NCI-H2171 treated with DMSO at 0.1 percent for 48 hours (cell line): ENCODE measurements around the gene KRABD2.
"Not testable (repeated sequence)": the region's sequence is repeated elsewhere in the genome, so short reads cannot be mapped to it uniquely, and the experiment has no call there.

Experiments
- DNase-seq: peaks from one replicate; lab custom pipeline; 2025; lab: John Stamatoyannopoulos, UW

KRABD2 gene

DNA sequence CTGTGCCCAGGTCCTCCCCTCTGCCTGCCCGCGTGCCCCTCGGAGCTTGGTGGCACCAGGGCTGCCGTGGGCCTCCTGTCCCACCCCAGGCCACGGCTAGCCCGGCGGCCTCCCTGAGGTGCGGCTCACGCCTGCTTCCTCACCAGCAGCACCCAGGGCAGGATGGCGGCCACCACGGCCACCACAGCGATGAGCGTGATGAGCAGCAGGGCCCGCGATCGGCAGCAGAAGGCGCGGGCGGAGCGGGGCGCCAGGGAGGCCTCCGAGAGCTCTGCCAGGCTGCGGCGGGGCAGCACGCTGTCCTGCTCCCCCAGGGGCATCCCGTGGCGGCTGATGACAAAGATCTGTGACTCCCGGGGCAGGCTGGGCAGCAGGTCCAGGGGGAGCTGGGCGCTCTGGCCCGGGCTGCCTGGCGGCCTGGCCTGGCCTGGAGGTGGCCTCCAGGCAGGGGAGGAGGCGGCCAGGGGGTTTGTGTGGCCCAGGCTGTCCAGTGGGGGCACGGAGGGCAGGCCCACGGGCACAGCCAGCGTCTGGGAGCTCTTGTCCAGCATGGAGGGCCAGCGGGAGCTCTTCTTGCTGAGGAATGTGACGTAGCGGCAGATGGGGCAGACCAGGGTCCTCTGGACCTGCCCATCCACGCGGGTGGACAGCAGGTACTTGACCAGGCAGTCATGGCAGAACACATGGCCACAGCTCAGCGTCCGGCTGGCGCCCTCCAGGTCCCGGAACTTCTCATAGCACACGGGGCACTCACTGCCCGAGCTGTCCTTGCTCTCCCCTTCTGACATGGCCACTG lies 16.4 kb upstream of the KRABD2 start:
- DNase-seq, result no peak

DNA sequence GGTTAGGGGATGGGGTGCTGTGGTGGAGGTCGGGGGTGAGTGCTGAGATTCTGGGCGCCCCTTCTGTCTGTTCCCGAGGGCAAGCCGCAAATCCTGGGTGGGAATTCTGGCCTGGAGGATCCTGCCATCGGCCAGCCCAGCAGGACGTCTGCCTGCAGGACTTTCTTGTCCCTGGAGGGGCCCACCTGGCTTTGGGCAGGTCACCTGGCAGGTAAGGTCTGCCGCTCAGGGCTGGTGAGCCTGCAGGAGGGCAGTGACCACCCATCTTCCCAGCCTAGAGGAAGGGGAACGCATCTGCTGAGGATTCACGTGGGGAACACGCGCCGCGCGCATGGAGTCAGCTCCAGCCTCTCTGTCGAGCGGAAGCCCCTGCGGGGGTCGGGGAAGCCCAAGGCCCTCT lies 15.8 kb upstream of the KRABD2 start:
- DNase-seq, result no peak

DNA sequence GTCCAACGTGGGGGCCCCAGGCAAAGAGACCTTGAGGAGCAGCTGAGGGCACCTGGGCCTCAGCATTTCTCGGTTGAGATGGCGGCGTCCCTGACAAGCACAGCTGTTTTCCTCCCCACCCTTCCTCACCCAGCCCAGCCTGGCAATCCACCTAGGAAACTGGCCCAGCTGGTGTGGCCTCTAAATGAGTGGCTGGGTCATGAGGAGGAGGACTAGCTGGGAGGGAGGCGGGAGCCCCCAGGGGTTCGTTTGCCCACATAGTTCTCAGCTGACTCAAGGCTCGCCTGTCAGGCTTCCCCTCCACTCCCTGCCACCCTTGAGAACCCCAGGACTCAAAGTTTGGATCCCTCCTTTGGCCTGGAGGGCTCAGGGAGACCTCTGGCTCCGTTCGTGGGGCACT lies 15.2 kb upstream of the KRABD2 start:
- DNase-seq, result no peak

DNA sequence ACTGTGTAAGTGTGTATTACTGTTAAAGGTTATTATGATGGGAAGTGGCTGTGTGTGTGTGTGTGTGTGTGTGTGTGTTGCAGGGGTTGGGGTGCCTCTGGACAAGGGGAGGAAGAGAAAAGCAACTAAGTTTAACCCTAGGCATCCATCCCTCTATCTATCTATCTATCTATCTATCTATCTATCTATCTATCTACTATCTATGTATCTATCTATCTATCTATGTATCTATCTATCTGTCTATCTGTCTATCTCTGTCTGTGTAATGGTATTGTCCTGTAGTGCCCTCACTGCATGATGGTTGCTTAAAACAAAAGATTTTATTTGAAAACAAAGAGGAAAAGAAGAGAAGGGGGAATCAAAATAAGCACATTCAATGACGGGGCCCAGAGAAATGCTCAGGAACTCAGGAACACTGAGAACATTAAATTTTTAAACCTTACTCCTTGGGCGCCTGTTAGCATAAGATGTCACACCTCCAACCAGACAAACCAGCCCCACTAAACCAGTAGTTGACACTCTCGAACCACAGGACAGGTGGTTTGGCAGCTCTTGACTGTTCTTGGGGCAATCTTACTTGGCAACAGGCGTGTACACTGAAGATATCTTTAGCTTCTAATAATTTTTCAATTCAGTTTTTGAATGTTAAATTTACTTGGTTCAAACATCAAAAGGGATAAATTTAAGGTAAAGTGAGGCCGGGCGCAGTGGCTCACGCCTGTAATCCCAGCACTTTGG lies 11.6 kb upstream of the KRABD2 start:
- no peak for DNase-seq

DNA sequence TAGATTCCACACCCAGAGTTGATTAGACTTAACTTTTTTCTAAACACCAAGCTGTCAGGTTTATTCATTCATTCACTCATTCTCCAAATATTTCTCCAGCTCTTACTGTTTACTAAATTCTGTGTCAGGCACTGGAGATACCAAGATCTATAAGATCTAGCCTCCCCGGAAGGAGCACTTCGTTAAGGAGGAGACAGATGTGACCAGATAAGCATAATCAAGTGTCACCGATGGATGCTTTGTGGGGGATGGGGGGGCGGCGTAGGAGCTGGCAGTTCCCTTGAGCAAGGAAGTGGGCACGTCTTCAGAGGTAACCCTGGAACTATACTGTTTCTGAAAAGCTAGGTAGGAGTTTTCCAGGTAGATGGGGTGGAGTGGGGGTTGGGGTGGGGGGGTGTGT lies 10.3 kb upstream of the KRABD2 start:
- no peak for DNase-seq

DNA sequence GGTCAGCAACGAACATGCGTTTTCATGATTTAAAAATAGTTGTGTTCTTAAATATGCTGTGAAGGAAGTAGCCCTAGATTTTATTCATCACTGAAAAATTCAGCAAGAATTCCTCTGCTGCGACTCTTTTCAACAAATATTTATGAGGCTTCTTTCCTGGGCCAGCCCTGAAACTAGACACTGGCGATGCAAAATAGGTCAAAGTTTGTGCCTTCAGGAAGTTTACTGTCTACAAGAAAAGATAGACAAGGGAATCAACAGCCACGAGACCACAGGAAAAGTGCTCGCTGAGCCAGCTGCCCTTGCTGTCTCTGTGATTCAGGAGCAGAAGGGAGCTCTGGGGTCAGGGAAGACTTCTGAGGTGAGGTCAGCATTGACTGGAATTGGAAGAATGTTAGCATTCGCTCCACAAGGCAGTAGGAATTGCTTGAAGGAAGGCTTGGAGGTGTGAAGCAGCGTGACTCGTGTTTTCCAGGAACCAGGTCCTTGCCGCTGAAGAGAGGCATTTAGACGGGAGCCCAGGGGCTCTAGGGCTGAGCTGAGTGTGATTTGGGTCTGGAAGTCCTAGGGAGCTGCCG lies 8.4 kb upstream of the KRABD2 start:
- no peak for DNase-seq

DNA sequence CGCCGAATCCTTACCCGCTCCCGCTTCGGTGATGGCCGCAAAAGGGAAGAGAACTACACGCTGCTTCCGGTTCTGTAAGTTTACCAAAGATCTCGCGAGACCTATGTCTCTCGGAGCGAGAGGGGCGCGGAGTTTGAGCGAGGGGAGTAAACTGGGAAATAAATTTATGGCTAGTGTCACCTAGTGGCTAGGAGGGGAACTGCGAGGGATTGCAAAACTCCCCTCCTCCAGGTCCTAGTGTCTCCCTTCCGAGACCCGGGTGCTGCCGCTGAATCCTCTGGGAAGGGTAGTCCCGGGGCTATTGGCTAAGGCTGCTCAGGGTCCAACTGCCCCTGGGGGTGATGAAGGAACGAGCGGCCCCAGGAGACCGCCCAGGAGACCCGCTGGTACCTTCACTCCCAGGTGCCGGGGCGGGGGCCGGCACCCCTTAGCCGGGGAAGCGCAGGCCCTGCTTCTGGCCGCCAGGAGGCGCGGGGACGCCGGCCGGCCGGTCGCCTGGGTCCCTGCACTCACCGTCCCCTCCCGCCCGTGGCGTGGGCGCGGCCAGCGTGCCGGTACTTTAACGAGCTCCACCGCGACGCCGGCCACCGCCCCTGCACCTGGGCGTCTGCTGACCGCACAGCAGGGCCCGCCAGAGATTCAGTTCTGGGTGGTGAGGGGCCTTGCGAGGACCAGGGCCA lies 6.8 kb upstream of the KRABD2 start, which contains the start of gene RPL26:
RPL26 (minus strand) TSS at position 51 of the 680 bp plus-strand sequence. CDS start 883 bp downstream, outside the sequence.
- peak; percentile 99 for DNase-seq

DNA sequence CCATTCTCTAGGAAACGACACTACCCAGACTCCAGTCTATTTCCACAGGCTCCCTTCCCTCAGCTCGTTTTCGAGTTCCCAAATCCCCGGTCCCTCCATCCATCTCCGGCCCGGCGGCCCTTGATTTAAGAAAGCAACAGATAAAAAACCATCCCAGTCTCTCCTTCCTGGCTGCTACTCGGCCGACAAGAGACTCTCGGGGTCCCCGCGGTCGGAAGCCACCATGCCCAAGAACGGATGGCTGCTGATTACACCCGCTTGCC lies 6.3 kb upstream of the KRABD2 start:
- DNase-seq, result no peak

DNA sequence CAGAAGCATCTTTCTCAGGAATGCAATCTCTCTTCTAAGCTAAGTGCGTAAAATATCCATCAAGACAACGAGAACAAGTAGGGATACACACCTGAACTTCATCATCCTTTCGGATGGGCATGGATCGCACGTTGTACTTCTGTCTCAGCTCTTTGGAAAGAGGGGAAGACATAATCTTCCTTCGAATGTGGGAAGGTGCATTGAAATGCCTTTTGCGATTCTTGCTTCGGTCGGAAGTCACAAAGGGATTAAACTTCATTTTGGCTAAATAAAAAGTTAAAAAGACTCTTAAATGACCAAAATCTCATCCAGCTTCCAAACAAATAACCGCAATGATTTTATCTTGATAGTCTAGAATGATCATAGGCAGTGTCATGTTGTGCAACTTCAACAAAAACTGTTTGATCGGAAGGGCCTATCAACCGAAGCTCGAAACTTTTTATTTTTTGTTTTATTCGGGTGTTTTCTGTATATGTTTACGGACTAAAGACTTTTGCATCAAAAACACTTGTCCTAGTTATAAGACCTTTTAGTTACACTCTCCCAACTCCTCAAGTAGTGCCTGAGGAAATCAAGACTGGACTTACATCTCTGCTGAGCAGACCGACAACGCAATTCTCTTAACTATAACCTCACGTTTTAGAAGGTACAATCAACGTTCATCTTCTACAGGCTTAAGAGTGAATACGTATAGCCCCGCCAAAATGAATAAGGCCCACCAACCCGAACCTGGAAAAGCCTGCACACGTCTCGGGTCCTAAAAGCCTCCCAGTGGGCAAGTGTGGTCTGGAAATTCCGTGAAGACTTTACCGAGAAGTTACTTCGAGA lies 5.8 kb upstream of the KRABD2 start:
- DNase-seq, result no peak

DNA sequence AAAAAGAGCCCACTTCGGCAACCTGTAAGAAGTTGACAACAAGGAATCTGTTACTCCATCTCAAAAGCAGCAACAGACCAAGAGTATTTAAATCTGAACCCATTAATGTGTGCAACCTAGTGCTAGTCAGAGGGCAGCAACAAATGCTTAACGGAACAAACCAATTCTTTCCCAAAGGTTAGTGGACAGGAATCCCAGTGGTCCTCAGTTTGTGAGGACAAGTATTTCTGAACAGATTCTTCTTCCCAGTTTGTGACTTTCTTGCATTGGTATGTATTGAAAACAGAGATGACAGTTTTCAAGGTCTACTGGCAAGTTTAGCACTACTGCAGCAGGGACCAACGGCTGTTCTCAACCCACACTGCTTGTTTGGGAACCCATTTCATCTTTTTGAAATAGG lies 3.5 kb upstream of the KRABD2 start:
- no peak for DNase-seq

DNA sequence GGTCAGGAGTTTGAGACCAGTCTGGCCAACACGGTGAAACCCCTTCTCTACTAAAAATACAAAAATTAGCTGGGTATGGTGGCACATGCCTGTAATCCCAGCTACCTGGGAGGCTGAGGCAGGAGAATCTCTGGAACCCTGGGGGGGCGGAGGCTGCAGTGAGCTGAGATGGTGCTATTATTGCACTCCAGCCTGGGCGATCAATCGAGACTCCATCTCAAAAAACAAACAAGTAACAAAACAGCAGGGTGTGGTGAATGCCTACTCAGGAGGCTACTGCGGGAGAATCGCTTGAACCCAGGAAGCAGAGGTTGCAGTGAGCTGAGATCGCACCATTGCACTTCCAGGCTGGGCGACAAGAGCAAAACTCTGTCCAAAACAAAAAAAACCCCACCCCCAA lies 1.6 kb upstream of the KRABD2 start:
- DNase-seq, result not testable (repeated sequence)

DNA sequence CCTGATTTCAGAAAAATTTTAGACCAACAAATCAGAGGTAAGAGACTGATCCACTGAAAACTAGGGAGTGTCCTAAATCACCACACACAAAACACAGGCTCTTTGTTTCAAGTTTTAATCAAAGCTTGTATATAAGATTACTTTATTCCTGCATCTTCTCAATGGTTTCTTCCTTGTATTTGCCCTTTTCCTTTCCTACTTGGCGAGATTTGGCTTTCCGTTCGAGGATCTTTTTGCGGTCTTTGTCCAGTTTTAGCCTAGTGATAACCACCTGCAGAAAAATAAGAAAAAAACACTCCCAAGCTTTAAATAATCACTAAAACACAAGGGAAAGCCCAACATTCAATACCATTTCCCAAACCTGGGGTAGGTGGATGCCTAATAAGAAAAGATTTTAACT lies 918 bp upstream of the KRABD2 start:
- no peak for DNase-seq

DNA sequence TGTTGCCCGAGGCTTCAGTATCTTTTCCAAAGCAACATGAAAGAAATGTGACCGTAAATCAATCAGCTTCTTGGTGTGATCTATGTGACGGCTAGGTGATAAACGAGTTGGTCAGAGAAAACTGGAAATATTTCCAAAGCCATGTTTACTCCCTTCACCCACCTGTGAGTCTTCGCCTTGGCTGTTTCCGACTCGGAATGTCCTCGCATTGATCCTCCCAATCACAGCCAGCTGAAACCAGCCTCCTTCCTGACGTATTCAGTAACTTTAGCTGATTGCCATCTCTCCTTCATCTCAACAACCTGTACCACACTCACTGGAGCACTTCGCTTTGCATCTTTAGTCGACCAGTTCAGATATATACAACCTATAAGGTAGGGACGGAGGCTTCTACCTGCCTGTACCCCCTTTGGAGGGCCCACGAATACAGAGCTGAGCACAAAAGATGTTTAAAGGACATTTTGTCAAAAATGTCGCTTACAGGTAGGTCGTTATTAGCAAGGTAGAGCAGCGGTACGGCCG lies 705 bp downstream of the KRABD2 start:
- peak; percentile 57 for DNase-seq

DNA sequence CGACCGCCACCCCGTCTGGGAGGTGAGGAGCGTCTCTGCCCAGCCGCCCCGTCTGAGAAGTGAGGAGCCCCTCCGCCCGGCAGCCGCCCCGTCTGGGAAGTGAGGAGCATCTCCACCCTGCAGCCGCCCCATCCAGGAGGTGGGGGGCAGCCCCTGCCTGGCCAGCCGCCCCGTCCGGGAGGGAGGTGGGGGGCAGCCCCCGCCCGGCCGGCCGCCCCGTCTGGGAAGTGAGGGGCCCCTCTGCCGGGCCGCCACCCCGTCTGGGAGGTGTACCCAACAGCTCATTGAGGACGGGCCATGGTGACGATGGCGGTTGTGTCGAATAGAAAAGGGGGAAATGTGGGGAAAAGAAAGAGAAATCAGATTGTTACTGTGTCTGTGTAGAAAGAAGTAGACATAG lies 2.6 kb downstream of the KRABD2 start:
- DNase-seq, result not testable (repeated sequence)

DNA sequence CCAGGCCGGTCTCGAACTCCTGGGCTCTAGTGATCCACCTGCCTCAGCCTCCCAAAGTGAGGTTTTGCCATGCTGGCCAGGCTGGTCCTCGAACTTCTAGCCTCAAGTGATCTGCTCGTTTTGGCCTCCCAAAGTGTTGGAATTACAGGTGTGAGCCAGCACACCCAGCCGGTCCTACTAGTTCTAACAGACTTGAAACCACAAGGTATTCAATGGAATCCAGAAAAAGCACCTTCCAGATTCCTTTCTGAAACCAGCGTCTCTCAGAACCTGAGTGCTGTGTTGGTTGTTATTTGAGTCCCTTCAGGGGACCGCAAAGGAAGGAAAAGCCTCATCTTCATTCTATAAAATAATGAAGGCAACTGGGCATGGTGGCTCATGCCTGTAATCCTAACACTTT lies 4.1 kb downstream of the KRABD2 start:
- DNase-seq, result no peak

DNA sequence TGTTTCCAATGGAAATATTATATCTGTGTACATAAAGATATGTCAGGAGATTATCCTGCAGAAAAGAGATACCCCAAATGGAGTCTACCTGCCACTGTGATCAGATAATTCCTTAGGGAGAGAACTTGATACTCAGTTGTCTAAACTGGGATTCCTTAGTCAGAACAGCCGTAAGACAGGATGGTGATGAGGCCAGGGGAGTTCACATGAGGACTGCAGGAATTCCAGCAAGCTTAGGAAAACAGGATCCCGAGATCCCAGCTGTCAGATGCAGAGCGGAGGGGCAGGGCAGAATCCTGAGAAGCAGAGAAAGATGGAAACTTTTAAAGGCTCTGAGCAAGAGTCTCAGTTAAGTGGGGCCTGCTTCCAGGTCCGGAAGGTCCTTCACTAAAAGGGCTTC lies 4.7 kb downstream of the KRABD2 start:
- DNase-seq, result peak; percentile 75

DNA sequence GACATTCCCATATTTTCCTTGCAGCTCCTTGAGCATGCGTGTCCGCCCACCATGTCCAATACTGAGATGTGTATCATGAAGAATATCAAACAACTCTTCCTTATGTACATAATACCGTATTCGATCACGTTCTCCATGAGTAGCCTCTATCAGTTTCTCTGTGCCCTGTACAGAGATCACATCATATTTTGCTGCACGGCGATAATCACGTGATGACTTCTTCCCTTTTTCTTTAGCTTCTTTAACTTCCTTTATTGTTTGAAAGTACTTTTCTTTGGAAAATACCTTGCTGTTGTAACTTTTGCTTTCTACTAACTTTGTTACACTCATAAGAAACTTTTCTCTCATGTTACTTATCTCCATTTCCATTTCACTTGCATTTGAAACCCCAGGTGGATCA lies 6.6 kb downstream of the KRABD2 start:
- no peak for DNase-seq

DNA sequence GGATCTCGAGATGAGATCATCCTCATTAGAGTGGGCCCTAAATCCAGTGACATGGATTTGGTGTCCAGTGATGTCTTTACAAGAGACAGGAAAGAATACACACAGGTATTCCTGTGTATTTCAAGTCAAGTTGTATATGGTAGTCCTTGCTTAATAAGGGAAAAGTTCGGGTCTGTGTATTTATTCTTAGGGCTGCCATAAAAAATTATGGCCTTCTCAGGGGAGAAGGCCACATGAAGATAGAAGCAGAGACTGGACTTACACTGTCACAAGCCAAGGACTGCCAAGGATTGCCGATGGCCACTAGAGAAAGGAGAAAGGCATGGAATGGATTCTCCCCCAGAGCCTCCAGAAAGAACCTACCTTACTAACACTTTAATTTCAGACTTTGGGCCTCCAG lies 8.3 kb downstream of the KRABD2 start:
- DNase-seq, result no peak

DNA sequence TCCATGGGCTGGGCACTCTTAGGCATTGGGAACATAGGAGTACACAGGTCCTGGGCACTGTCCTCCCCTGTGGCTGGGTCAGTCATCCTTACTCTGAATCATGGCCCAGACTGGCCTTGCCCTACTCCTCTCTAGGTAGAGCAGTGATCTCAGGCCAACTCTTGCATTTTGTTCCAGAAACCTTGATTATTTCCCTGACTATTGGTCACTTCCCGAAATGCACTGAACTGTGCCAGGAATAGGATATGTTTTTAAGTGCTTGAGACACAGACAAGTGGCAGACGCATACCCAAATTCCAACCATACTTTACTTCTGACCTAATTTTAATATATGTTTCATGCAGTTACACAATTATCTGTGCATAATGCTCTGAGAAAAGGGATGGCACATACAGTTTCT lies 10.3 kb downstream of the KRABD2 start:
- DNase-seq, result no peak

DNA sequence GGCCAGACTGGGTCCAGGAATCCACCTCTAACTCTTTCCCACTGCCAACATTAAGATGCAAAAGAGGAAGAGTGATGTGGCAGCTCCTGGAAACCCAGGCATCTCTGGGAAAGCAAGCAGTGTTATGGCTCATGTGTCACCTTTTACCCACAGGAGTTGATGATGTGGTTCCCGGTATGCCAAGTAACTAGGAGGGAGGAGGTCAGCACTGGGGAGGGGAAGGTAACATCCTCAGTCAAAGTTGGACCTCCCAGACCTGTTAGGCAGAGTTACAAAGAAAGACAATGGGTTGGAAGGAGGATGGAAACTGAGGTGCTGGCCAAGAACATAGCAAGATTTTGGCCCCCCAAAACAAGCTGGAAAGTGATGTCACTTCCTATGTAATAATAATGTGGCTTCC lies 11.4 kb downstream of the KRABD2 start:
- DNase-seq, result no peak

DNA sequence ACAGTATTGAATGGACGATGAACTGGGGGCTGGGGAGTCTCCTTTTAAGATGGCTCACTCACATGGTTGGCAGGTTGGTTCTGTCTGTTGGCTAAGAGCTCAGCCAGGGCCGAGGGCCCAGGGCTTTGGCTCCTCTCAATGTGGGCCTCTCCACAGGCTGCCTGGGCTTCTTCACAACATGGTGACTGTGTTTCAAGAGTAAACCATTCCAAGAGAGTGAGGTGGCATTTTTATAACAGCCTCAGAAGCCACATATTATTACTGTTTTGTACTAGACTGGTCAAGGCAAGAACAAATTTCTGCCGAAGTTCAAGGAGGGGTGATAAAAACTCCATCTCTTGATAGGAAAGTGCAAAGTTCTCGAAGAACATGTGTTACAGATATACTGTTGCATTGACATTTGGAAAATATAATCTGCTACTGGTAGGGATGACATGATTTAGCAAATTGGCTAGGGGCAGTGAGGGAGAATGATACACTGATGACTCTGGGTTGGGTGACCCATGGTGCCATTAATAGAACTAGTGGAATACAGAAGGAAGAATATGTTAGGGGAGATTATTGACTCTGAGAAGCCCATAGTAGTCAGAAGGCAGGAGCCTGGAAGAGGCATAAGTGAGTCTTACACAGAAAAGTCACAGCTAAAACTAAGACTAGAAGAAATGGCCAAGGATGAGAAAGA lies 13.7 kb downstream of the KRABD2 start:
- no peak for DNase-seq
